Astrocyte (in vitro differentiated cells and primary cell): ENCODE measurements around the gene LAS1L.

Experiments
- CTCF ChIP-seq: IDR thresholded peaks from 2 replicates; pipeline ENCODE4 v1.5.1; 2011; ENCODE audit warnings: low read depth, mild to moderate bottlenecking, inconsistent platforms, low read length, moderate library complexity; ENCODE audit not compliant: insufficient read depth
- EZH2 ChIP-seq: IDR thresholded peaks from 2 replicates; pipeline ENCODE4 v1.6.1; 2012; ENCODE audit warnings: mild to moderate bottlenecking, low read length, inconsistent platforms; ENCODE audit not compliant: insufficient read depth

GRCh38 chrX:65581661-65582339, 47.2 kb upstream of the LAS1L start:
- peak; percentile 72 for TF ChIP-seq CTCF
- no peak for TF ChIP-seq EZH2
